MM.1S (cell line): ENCODE results near the gene TTC28.

Source experiments
- EZH2phosphoT487 ChIP-seq: fragments of 300-600 bp; sonication (generic); IDR thresholded peaks from 2 replicates; pipeline ENCODE4 v1.6.1; 2018; ENCODE audit warnings: antibody characterized with exemption, low read length
- TF ChIP-seq, protein P1 (sequence below): fragments of 300-600 bp; sonication (generic); IDR thresholded peaks from 2 replicates; pipeline ENCODE4 v1.5.1; 2016; ENCODE audit warnings: antibody characterized with exemption, low read length, mixed read lengths

- TF ChIP-seq EZH2phosphoT487: no peak
- TF ChIP-seq, protein P1, sequence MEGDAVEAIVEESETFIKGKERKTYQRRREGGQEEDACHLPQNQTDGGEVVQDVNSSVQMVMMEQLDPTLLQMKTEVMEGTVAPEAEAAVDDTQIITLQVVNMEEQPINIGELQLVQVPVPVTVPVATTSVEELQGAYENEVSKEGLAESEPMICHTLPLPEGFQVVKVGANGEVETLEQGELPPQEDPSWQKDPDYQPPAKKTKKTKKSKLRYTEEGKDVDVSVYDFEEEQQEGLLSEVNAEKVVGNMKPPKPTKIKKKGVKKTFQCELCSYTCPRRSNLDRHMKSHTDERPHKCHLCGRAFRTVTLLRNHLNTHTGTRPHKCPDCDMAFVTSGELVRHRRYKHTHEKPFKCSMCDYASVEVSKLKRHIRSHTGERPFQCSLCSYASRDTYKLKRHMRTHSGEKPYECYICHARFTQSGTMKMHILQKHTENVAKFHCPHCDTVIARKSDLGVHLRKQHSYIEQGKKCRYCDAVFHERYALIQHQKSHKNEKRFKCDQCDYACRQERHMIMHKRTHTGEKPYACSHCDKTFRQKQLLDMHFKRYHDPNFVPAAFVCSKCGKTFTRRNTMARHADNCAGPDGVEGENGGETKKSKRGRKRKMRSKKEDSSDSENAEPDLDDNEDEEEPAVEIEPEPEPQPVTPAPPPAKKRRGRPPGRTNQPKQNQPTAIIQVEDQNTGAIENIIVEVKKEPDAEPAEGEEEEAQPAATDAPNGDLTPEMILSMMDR: no peak
Measured at GRCh38 chr22:28299309-28299708, 380.3 kb downstream of the TTC28 start.
